PFSK-1 (cell line): Measurements from ENCODE around the gene VPS8.

ENCODE experiments used
- POLR2AphosphoS5 ChIP-seq: IDR thresholded peaks from 2 replicates; pipeline ENCODE4 v1.6.1; 2012; ENCODE audit warnings: low read depth, mild to moderate bottlenecking, control low read depth, low read length, moderate library complexity
- REST ChIP-seq, 2 experiments: IDR thresholded peaks; 2 replicates each; pipeline versions ENCODE4 v1.6.1 to v1.8.0; 2011 to 2012; ENCODE audit warnings: low read depth in 2 of 2, low read length in 2 of 2, control low read depth in 1 of 2, inconsistent platforms in 1 of 2, mild to moderate bottlenecking in 1 of 2, moderate library complexity in 1 of 2; ENCODE audit not compliant: insufficient read depth in 1 of 2
- SIN3A ChIP-seq: IDR thresholded peaks from 2 replicates; pipeline ENCODE4 v1.6.1; 2012; ENCODE audit warnings: mild to moderate bottlenecking, low read length, moderate library complexity, borderline replicate concordance; ENCODE audit not compliant: insufficient read depth
- TAF1 ChIP-seq: IDR thresholded peaks from 2 replicates; pipeline ENCODE4 v1.6.1; 2012; ENCODE audit warnings: low read length, control low read depth, borderline replicate concordance; ENCODE audit not compliant: insufficient read depth

DNA sequence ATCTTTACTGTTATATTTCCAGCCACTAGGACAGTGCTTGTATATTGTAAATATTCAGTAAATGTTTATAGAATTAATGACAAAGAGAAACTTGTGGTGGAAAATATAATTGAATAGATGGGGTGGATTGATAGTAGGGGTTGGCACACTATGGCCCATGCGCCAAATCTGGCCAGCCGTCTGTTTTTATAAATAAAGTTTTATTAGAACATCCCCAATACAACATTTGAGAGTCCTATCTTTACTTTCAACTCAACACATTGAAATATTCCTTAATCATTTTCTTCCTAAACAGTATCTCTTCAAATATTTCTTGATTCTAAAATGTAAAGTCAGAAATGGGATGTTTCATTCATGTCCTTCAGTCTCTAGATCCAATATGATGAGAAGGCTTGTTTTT is 45.1 kb downstream of the VPS8 start:
- TF ChIP-seq POLR2AphosphoS5 = no peak
- no peak for TF ChIP-seq TAF1
- no peak for TF ChIP-seq REST (IDR thresholded peaks at IDR 0.05; ENCODE audit: insufficient read depth in 1 of 2, low read depth in 2 of 2, low read length in 2 of 2)
- no peak for TF ChIP-seq SIN3A
